Measurements from ENCODE around the gene RFPL1.

The RFPL1 gene

DNA sequence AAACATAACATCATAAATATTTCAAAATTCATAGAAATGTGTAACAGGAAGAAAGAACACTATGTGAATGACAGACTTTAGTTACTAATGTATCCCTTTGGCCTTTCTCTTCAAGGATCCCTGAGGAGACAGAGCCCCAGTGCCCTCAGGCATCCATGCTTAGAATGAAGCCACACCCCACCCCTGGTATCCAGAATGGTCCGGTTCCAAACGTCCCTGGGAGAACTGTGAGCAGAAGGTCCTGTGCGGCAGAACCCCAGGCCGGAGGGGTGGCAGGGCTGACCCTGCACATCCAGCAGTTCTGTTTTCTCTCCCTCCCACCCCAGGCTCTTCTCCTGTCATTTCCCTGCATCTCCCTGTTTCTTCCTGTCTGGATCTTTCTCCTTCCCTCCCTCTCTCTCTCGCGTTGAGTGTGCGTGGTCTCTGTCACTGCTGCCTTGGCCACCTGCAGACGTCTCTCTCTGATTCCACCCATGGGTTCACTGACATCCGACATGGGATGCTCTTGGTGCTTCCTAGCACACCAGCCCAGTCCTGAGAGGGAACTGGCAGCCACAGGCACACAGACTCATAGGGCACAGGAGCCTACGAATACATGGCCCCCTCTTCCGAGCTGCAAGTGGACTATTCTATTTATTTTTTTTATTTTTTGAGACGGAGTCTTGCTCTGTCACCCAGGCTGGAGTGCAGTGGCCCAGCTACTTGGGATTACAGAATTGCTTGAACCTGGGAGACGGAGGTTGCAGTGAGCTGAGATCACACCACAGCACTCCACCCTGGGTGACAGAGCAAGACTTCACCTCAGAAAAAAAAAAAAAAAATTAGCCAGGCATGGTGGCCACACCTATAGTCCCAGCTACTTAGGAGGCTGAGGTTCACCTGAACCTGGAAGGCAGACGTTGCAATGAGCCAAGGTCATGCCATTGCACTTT lies 5.7 kb downstream of the RFPL1 start:
- Histone ChIP-seq H2BK15ac (replicated peaks; ENCODE audit: low read depth) (no peak overlapping the region), H3K4me1 (ENCODE audit: control insufficient read depth, low read depth, low read length) (no peaks in the 10 kb centered on the region), H4K5ac (ENCODE audit: low read length) (no peak overlapping the region), H3K27me3 (ENCODE audit: insufficient read depth, low read length, poor library complexity) (no peaks in the 10 kb centered on the region), H3K4me3 (ENCODE audit: low read length) (no peak overlapping the region), H3K79me2 (ENCODE audit: control insufficient read depth, insufficient read depth, low read length) (no peaks in the 10 kb centered on the region), H2BK120ac (ENCODE audit: low read depth, low read length) (no peak overlapping the region), H3K36me3 (ENCODE audit: control insufficient read depth, insufficient read depth, low read length) (no peaks in the 10 kb centered on the region), H3K4me2 (ENCODE audit: low read length) (no peak overlapping the region), H3K23ac (ENCODE audit: low read length) (no peak overlapping the region), H3K79me1 (ENCODE audit: low read length) (no peaks in the 10 kb centered on the region), H3K4ac (ENCODE audit: low read depth, low read length) (no peak overlapping the region), H2BK5ac (ENCODE audit: low read length) (no peak overlapping the region), H3K56ac (ENCODE audit: low read length) (no peak overlapping the region), H3K9ac (ENCODE audit: low read length) (no peak overlapping the region), H3K27ac (ENCODE audit: low read depth, low read length) (no peak overlapping the region), H2AK5ac (ENCODE audit: low read length) (no peak overlapping the region), H4K8ac (ENCODE audit: low read depth, low read length) (no peak overlapping the region), H3K18ac (ENCODE audit: low read length) (no peak overlapping the region)
- no peak for DNase-seq
- no CpG with 5 or more reads among the region's 14 CpGs for WGBS (ENCODE audit: extremely low coverage, insufficient coverage, low lambda C conversion rate)

DNA sequence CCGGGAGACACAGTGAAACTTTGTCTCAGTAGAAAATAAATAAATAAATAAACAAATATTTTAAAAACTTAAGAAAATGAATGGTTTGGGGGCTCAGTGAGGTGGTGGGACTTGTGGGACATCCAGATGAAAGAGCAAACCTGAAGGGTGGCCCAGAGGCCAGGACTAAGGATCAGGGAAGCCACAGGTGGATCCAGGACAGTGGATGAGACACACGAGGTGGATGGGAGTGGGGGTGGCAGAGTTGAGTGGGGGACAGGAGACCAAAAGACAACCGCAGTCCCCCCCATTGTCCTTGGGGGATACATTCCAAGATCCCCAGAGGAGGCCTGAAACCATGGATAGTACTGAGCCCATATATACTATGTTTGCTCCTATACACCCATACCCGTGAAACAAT lies 7.1 kb downstream of the RFPL1 start:
- DNase-seq = no peak
- WGBS (ENCODE audit: extremely low coverage, insufficient coverage, low lambda C conversion rate) = no CpG with 5 or more reads among the region's 4 CpGs
- no peaks in the 10 kb centered on the region for H3K36me3 ChIP-seq (ENCODE audit: control insufficient read depth, insufficient read depth, low read length)

DNA sequence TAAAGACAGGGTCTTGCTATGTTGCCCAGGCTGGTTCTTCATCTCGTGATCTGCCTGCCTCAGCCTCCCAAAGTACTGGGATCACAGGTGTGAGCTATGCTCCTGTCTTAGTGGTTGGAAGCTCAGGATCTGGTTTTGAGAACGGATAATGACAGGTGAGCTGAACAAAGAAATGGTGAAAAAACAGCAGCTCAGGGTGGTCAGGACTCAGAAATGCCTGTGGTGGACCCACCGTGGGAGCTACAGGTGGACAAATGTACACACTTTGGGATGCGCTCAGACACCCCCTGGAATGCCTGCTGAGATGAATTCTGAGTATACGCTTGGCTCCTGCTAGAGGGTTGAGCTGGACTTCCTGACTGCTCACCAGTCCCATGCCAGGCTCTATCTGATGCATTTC lies 9.5 kb downstream of the RFPL1 start:
- Histone ChIP-seq H3K79me2 (ENCODE audit: control insufficient read depth, insufficient read depth, low read length) (no peaks in the 10 kb centered on the region), H4K5ac (ENCODE audit: low read length) (no peak overlapping the region), H3K4me3 (ENCODE audit: low read length) (no peak overlapping the region), H2BK5ac (ENCODE audit: low read length) (no peak overlapping the region), H3K4me2 (ENCODE audit: low read length) (no peak overlapping the region), H2BK120ac (ENCODE audit: low read depth, low read length) (no peak overlapping the region), H3K56ac (ENCODE audit: low read length) (no peak overlapping the region), H3K27me3 (ENCODE audit: insufficient read depth, low read length, poor library complexity) (no peaks in the 10 kb centered on the region), H3K23ac (ENCODE audit: low read length) (no peak overlapping the region), H2AK5ac (ENCODE audit: low read length) (no peak overlapping the region), H4K8ac (ENCODE audit: low read depth, low read length) (no peak overlapping the region), H3K36me3 (ENCODE audit: control insufficient read depth, insufficient read depth, low read length) (no peaks in the 10 kb centered on the region), H2BK15ac (replicated peaks; ENCODE audit: low read depth) (no peak overlapping the region), H3K4me1 (ENCODE audit: control insufficient read depth, low read depth, low read length) (no peaks in the 10 kb centered on the region), H3K9ac (ENCODE audit: low read length) (no peak overlapping the region), H3K27ac (ENCODE audit: low read depth, low read length) (no peak overlapping the region), H3K4ac (ENCODE audit: low read depth, low read length) (no peak overlapping the region), H3K79me1 (ENCODE audit: low read length) (no peaks in the 10 kb centered on the region), H3K18ac (ENCODE audit: low read length) (no peak overlapping the region)
- no CpG with 5 or more reads among the region's 5 CpGs for WGBS (ENCODE audit: extremely low coverage, insufficient coverage, low lambda C conversion rate)
- no peak for DNase-seq

More for the DNA sequence above, 7.1 kb downstream of the RFPL1 start:
- no peak overlapping the region for H3K4ac ChIP-seq (ENCODE audit: low read depth, low read length)
- H2BK5ac ChIP-seq (ENCODE audit: low read length) = no peak overlapping the region
- no peaks in the 10 kb centered on the region for H3K27me3 ChIP-seq (ENCODE audit: insufficient read depth, low read length, poor library complexity)
- no peak overlapping the region for H3K4me3 ChIP-seq (ENCODE audit: low read length)
- no peak overlapping the region for H3K23ac ChIP-seq (ENCODE audit: low read length)
- no peak overlapping the region for H2BK15ac ChIP-seq (replicated peaks; ENCODE audit: low read depth)
- H4K5ac ChIP-seq (ENCODE audit: low read length) = no peak overlapping the region
- H2AK5ac ChIP-seq (ENCODE audit: low read length) = no peak overlapping the region
- H3K27ac ChIP-seq (ENCODE audit: low read depth, low read length) = no peak overlapping the region
- H3K79me1 ChIP-seq (ENCODE audit: low read length) = no peaks in the 10 kb centered on the region
- H3K79me2 ChIP-seq (ENCODE audit: control insufficient read depth, insufficient read depth, low read length) = no peaks in the 10 kb centered on the region
- H3K4me1 ChIP-seq (ENCODE audit: control insufficient read depth, low read depth, low read length) = no peaks in the 10 kb centered on the region
- H3K4me2 ChIP-seq (ENCODE audit: low read length) = no peak overlapping the region
- H3K18ac ChIP-seq (ENCODE audit: low read length) = no peak overlapping the region
- H3K9ac ChIP-seq (ENCODE audit: low read length) = no peak overlapping the region
- H2BK120ac ChIP-seq (ENCODE audit: low read depth, low read length) = no peak overlapping the region
- no peak overlapping the region for H3K56ac ChIP-seq (ENCODE audit: low read length)
- H4K8ac ChIP-seq (ENCODE audit: low read depth, low read length) = no peak overlapping the region

DNA sequence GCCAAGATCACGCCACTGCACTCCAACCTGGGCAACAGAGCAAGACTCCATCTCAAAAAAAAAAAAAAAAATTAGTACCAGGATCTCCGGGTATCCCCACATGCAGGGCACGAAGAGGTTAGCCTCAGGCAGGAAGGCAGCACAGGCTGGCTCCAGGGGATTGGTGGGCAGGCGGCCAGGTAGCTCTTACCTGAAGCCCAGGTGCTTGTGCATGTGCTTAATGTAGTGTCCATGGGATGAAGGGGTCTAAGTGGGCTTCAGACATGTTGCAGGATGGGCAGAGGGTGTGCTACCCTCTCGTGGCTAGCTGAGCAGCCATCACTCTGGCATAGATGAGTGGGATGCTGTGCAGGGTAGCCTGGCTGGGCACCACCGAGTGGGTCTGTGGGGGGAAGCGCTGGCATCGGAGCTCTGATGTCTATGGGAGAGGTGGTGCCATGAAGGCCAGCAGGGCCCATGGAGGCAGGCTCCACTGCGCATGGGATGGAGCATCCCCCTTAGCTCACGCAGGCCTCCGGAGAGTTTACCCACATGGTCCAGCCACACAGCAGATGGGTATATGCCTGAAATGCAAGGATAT lies 11.0 kb downstream of the RFPL1 start:
- no peak overlapping the region for H3K27ac ChIP-seq (ENCODE audit: low read depth, low read length)
- no peak overlapping the region for H3K4me2 ChIP-seq (ENCODE audit: low read length)
- no peak overlapping the region for H2AK5ac ChIP-seq (ENCODE audit: low read length)
- H3K18ac ChIP-seq (ENCODE audit: low read length) = no peak overlapping the region
- no peaks in the 10 kb centered on the region for H3K4me1 ChIP-seq (ENCODE audit: control insufficient read depth, low read depth, low read length)
- H2BK5ac ChIP-seq (ENCODE audit: low read length) = no peak overlapping the region
- no peak overlapping the region for H2BK15ac ChIP-seq (replicated peaks; ENCODE audit: low read depth)
- H4K8ac ChIP-seq (ENCODE audit: low read depth, low read length) = no peak overlapping the region
- no peak overlapping the region for H3K56ac ChIP-seq (ENCODE audit: low read length)
- no peaks in the 10 kb centered on the region for H3K36me3 ChIP-seq (ENCODE audit: control insufficient read depth, insufficient read depth, low read length)
- WGBS (ENCODE audit: extremely low coverage, insufficient coverage, low lambda C conversion rate) = no CpG with 5 or more reads among the region's 11 CpGs
- H3K4me3 ChIP-seq (ENCODE audit: low read length) = no peak overlapping the region
- no peak overlapping the region for H2BK120ac ChIP-seq (ENCODE audit: low read depth, low read length)
- H3K79me1 ChIP-seq (ENCODE audit: low read length) = no peaks in the 10 kb centered on the region
- no peak overlapping the region for H3K9ac ChIP-seq (ENCODE audit: low read length)
- H3K23ac ChIP-seq (ENCODE audit: low read length) = no peak overlapping the region
- H3K79me2 ChIP-seq (ENCODE audit: control insufficient read depth, insufficient read depth, low read length) = no peaks in the 10 kb centered on the region
- H3K4ac ChIP-seq (ENCODE audit: low read depth, low read length) = no peak overlapping the region
- no peak for DNase-seq
- H4K5ac ChIP-seq (ENCODE audit: low read length) = no peak overlapping the region
- no peaks in the 10 kb centered on the region for H3K27me3 ChIP-seq (ENCODE audit: insufficient read depth, low read length, poor library complexity)

DNA sequence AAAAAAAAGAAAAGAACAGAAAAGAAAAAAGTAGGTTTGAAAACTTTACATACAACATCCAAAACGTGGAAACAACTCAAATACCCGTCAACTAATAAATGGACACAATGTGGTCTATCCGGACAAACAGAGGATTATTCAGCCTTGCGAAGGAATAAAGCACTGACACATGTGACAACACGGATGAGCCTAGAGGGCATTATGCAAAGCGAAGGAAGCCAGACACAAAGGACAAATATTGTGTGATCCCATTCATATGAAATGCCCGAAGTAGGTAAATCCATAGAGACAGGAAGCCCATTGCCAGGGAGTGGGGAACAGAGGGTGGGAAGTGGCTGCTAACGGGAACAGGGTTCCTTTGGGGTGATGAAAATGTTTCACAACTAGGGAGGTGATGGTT lies 11.8 kb downstream of the RFPL1 start:
- Histone ChIP-seq H3K27ac (ENCODE audit: low read depth, low read length) (no peak overlapping the region), H2AK5ac (ENCODE audit: low read length) (no peak overlapping the region), H3K36me3 (ENCODE audit: control insufficient read depth, insufficient read depth, low read length) (no peaks in the 10 kb centered on the region), H3K79me2 (ENCODE audit: control insufficient read depth, insufficient read depth, low read length) (no peaks in the 10 kb centered on the region), H3K23ac (ENCODE audit: low read length) (no peak overlapping the region), H4K8ac (ENCODE audit: low read depth, low read length) (no peak overlapping the region), H3K27me3 (ENCODE audit: insufficient read depth, low read length, poor library complexity) (no peaks in the 10 kb centered on the region), H3K79me1 (ENCODE audit: low read length) (no peaks in the 10 kb centered on the region), H3K4ac (ENCODE audit: low read depth, low read length) (no peak overlapping the region), H3K4me2 (ENCODE audit: low read length) (no peak overlapping the region), H2BK5ac (ENCODE audit: low read length) (no peak overlapping the region), H3K4me1 (ENCODE audit: control insufficient read depth, low read depth, low read length) (no peaks in the 10 kb centered on the region), H3K4me3 (ENCODE audit: low read length) (no peak overlapping the region), H3K9ac (ENCODE audit: low read length) (no peak overlapping the region), H2BK120ac (ENCODE audit: low read depth, low read length) (no peak overlapping the region), H3K18ac (ENCODE audit: low read length) (no peak overlapping the region), H2BK15ac (replicated peaks; ENCODE audit: low read depth) (no peak overlapping the region), H4K5ac (ENCODE audit: low read length) (no peak overlapping the region), H3K56ac (ENCODE audit: low read length) (no peak overlapping the region)
- no CpG with 5 or more reads among the region's 8 CpGs for WGBS (ENCODE audit: extremely low coverage, insufficient coverage, low lambda C conversion rate)
- no peak for DNase-seq
